Effector memory CD4-positive, alpha-beta T cell (primary cell): ENCODE results near the gene FAM13C.

Experiments used
- DNase-seq, 3 donors: peaks; one replicate each; pipeline ENCODE4 v3.0.0-alpha.2; 2020
- H3K27ac ChIP-seq: 2 replicates; pipeline ENCODE4 v1.7.0; 2013; ENCODE audit warnings: mild to moderate bottlenecking, low read length, moderate library complexity; ENCODE audit not compliant: insufficient read depth, poor library complexity, severe bottlenecking
- H3K27me3 ChIP-seq: replicated peaks from 2 replicates; pipeline ENCODE4 v1.7.0; 2013; ENCODE audit warnings: mild to moderate bottlenecking, low read length; ENCODE audit not compliant: insufficient read depth, control insufficient read depth, poor library complexity, severe bottlenecking
- H3K36me3 ChIP-seq: 2 replicates; pipeline ENCODE4 v1.7.0; 2013; ENCODE audit warnings: mild to moderate bottlenecking, low read length, moderate library complexity; ENCODE audit not compliant: control insufficient read depth, insufficient read depth
- H3K4me1 ChIP-seq: 2 replicates; pipeline ENCODE4 v1.7.0; 2013; ENCODE audit warnings: low read length, mild to moderate bottlenecking; ENCODE audit not compliant: control insufficient read depth, insufficient read depth, poor library complexity, severe bottlenecking
- H3K4me3 ChIP-seq: 2 replicates; pipeline ENCODE4 v1.7.0; 2013; ENCODE audit warnings: low read length, low read depth, mild to moderate bottlenecking; ENCODE audit not compliant: insufficient read depth, poor library complexity, severe bottlenecking
- H3K9me3 ChIP-seq: 2 replicates; pipeline ENCODE4 v1.7.0; 2013; ENCODE audit warnings: mild to moderate bottlenecking, low read length, moderate library complexity; ENCODE audit not compliant: control insufficient read depth

The FAM13C gene

DNA sequence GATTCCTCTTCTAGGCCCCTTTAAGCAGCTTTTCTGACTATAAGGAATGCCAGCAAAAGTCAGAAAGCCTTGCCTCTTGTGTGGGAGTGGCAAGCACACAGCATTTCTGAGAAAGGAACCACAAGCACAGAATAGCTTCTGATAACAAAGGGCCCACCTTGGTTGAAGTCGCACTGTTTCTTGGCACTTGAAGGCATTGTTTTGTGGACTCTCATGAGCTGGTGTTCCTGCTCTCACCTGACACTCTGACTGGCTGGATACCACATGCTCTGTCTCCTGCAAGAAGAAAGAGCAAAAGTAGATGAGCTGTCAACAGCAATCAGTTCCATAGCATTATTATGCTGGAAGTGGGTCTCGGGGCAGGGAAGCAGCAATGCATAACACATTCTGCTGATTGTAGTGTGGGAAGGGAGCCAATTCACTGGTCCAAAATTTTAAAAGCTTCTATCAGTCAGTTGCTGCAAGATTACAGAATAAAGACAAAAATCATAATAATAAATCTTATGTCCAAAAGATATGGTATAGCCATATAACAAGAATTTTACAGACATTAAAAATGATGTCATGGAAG, 38.4 kb downstream of the FAM13C start:
- H3K4me3 ChIP-seq = no peak overlapping the region
- H3K9me3 ChIP-seq = no peaks in the 10 kb centered on the region
- H3K36me3 ChIP-seq = no peaks in the 10 kb centered on the region
- H3K27me3 ChIP-seq = no peaks in the 10 kb centered on the region
- no peaks in the 10 kb centered on the region for H3K4me1 ChIP-seq
- no peak overlapping the region for H3K27ac ChIP-seq
- DNase-seq = no peak

DNA sequence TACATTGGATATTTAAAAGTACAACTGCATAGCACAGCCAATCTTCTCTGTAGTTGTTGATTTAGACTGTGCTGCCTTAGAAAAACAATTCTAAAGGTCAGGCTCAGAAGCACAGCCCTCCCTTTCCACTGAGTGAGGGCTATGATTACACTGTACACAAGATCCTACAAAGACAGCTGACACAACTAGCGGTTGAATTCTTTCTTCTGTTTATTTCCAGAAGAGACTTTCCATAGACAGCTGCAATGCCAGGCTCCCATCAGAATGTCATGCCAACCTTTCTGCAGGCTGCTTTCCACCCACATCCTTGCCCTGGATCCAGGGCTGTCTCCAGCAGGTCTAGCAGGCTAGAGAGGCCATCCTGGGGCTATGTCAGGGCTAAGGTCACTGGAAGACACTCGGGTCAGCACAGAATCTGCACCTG, 39.3 kb downstream of the FAM13C start:
- no peak for DNase-seq
- no peak overlapping the region for H3K27ac ChIP-seq

DNA sequence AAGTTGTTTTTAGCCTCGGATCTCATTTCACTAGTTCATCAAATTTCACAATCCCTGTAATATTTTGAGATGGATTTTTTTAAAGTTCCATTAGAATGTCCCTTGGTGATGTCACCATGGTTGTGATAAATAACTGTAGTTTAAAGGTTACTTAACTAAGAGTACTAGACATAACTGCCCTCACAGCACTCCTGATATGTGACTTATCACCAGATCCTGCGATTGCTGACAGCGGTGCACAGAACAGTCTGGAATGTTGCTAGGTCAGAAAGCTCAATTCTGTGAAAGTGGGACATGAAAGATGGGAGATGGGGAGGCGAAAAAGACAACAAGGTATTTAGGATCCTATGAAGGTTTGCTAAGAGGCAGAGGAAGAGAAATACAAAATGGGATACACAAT, 40.2 kb downstream of the FAM13C start:
- H3K4me1 ChIP-seq = no peaks in the 10 kb centered on the region
- no peaks in the 10 kb centered on the region for H3K36me3 ChIP-seq
- H3K27me3 ChIP-seq = no peaks in the 10 kb centered on the region
- H3K9me3 ChIP-seq = no peaks in the 10 kb centered on the region
- no peak for DNase-seq
- H3K4me3 ChIP-seq = no peak overlapping the region
- H3K27ac ChIP-seq = no peak overlapping the region

More for the DNA sequence above, 39.3 kb downstream of the FAM13C start:
- no peaks in the 10 kb centered on the region for H3K9me3 ChIP-seq
- H3K36me3 ChIP-seq = no peaks in the 10 kb centered on the region
- H3K4me3 ChIP-seq = no peak overlapping the region
- no peaks in the 10 kb centered on the region for H3K4me1 ChIP-seq
- no peaks in the 10 kb centered on the region for H3K27me3 ChIP-seq

DNA sequence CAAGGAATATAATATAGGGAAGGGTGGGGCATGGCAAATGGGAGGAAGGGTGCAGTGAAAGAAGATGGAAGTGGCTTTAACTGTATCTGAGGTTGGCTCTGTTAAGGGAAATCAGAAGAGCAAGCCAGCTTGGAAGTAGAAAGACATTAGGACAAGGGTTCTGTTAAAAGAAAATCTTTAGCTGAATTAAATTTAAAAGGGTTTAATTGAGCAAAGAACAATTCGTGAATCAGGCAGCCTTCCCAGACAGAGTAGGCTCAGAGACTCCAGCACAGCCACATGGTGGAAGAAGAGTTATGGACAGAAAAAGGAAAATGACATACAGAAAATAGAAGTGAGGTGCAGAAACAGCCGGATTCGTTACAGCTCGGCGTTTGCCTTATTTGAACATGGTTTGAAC, 42.0 kb downstream of the FAM13C start:
- H3K4me1 ChIP-seq = no peaks in the 10 kb centered on the region
- H3K27ac ChIP-seq = no peak overlapping the region
- H3K36me3 ChIP-seq = no peaks in the 10 kb centered on the region
- no peaks in the 10 kb centered on the region for H3K27me3 ChIP-seq
- no peak overlapping the region for H3K4me3 ChIP-seq
- no peak for DNase-seq
- H3K9me3 ChIP-seq = no peaks in the 10 kb centered on the region

DNA sequence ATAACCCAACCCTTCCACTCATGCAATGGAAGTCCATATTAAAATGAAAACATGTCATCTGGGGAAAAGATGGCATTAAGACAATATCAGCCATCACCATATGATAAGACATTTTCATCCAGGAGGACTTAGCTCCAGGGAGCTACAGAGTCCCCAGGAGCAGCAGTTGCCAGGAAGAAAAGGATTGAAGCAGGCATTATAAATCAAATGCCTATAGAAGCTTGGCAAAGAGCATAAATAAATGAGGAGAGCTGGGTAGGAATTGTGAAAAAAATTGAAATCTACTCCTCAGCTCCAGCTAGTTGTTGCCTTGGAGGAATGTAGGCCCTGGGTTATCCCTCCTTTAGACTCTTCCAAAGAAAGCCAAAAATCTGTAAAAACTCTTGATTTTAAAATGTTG, 42.5 kb downstream of the FAM13C start:
- Histone ChIP-seq H3K9me3 (no peaks in the 10 kb centered on the region), H3K4me3 (no peak overlapping the region), H3K27me3 (no peaks in the 10 kb centered on the region), H3K4me1 (no peaks in the 10 kb centered on the region), H3K27ac (no peak overlapping the region), H3K36me3 (no peaks in the 10 kb centered on the region)
- DNase-seq = no peak

DNA sequence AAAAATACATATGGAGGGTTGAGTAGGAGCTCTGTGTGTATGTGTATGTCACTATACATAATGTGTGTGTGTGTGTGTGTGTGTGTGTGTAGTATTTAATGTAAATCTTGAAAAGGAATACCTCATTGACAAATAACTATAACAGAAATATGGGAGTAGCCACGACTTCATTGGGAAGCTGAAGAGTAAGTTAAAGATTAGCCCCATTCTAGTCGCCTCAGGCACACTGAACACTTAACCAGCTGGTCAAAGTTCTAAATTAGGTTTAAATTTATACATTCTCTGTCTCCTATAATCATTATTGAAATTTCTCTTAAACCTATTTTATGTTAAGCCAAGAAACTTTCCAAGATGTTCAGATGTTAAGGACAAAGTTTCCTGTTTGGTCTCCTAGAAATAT, 45.3 kb downstream of the FAM13C start:
- no peaks in the 10 kb centered on the region for H3K36me3 ChIP-seq
- no peak overlapping the region for H3K4me3 ChIP-seq
- H3K9me3 ChIP-seq = no peaks in the 10 kb centered on the region
- H3K4me1 ChIP-seq = no peaks in the 10 kb centered on the region
- no peak for DNase-seq
- no peak overlapping the region for H3K27ac ChIP-seq
- H3K27me3 ChIP-seq = no peaks in the 10 kb centered on the region

DNA sequence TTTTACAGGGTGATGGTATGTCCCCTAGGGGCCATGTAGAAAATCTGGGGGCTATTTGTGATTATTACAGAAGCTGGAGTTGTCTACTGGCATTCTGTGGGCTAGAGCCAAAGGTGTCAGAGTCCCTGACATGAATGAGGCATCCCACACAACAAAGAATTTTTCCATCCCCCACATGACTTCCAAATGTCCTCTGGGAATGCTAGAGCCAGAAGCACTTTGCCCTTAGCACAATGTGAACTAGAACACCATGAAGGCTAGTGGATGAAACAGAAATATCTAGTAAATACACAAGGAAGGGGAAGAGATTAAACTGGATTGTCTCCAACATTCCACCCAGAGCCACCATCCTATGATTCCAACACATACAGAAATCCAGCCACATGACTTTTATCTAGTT, 46.9 kb downstream of the FAM13C start:
- no peak for DNase-seq
- Histone ChIP-seq H3K9me3 (no peaks in the 10 kb centered on the region), H3K4me3 (no peak overlapping the region), H3K27me3 (no peaks in the 10 kb centered on the region), H3K4me1 (no peaks in the 10 kb centered on the region), H3K27ac (no peak overlapping the region), H3K36me3 (no peaks in the 10 kb centered on the region)

DNA sequence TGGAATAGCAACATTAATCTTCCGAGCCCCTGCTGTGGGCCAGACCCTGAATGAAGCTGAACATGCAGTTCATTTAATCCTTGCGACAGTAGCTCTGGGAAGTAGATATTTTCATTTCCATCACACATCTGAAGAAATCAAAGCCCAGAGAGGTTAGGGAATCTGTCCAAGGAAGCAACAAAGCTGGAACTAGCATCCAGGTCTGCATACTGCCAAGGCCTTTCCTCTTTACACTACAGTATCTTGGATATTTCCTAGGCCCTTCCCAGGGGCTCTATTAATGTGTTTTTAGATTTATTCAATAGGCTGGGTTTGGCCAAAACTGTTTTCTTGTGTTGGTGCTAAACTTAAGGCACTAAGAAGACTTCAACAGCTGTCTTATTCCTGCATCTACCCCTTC, 48.1 kb downstream of the FAM13C start:
- Histone ChIP-seq H3K4me1 (no peaks in the 10 kb centered on the region), H3K27ac (no peak overlapping the region), H3K36me3 (no peaks in the 10 kb centered on the region), H3K9me3 (no peaks in the 10 kb centered on the region), H3K4me3 (no peak overlapping the region), H3K27me3 (no peaks in the 10 kb centered on the region)
- no peak for DNase-seq

DNA sequence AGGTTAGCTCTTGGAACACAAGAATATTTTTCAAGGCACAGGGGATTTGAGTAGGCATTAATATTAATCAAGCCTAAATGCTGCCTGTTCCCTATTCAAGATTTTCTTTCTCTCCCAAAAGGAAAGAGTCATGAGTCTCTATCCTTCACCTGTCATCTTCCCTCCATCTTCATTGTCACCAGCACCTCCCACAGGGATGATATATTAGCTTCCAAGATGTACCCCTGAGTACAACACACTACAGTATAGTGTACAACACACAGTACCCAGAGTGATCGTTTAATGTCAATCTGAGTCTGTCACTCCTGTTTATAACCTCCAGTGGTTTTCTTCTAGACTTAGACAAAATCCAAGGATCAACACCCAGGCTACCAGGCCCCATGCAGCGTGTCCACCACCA, 50.1 kb downstream of the FAM13C start:
- Histone ChIP-seq H3K4me3 (no peak overlapping the region), H3K9me3 (no peaks in the 10 kb centered on the region), H3K27me3 (no peaks in the 10 kb centered on the region), H3K4me1 (no peaks in the 10 kb centered on the region), H3K27ac (no peak overlapping the region), H3K36me3 (no peaks in the 10 kb centered on the region)
- no peak for DNase-seq

DNA sequence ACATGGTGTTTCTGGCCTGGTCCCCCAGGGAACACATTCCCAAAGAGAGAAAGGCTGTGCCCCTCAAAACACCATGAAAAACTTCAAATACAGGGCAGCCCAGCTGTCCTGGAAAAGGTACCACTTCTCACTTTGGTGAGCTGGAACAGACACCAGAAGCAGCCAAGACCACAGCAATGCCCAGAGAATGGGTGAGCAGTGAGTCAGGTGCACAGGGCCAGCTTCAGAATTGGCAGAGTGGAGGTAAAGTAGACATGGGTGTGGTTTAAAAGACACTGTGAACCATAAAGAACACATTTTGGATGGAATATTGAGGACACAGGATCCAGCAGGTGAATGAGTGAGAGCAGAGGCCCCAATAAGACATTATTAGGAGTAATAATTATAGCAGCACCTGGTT, 51.3 kb downstream of the FAM13C start:
- H3K27ac ChIP-seq = no peak overlapping the region
- H3K9me3 ChIP-seq = no peaks in the 10 kb centered on the region
- no peaks in the 10 kb centered on the region for H3K27me3 ChIP-seq
- no peaks in the 10 kb centered on the region for H3K36me3 ChIP-seq
- no peak overlapping the region for H3K4me3 ChIP-seq
- no peaks in the 10 kb centered on the region for H3K4me1 ChIP-seq
- no peak for DNase-seq
